IPS-18c (cell line): Measurements from ENCODE around the gene P2RY2.

Experiments
- H3K4me3 ChIP-seq: 2 replicates; pipeline ENCODE4 v1.7.0; 2013; ENCODE audit warnings: low read depth, mild to moderate bottlenecking, low read length, moderate library complexity; ENCODE audit not compliant: insufficient read depth
- H3K9me3 ChIP-seq: one replicate; pipeline ENCODE4 v1.6.1; 2013; ENCODE audit warnings: mild to moderate bottlenecking, low read length, moderate library complexity; ENCODE audit not compliant: control insufficient read depth, insufficient read depth

Gene P2RY2

GRCh38 chr11:73281201-73281741, 63.2 kb downstream of the P2RY2 start:
- H3K9me3 ChIP-seq, result no peaks in the 10 kb centered on the region
- H3K4me3 ChIP-seq, result no peak overlapping the region

- H3K4me3 ChIP-seq, result no peak overlapping the region
- no peaks in the 10 kb centered on the region for H3K9me3 ChIP-seq
Measured at GRCh38 chr11:73281796-73282660, 63.9 kb downstream of the P2RY2 start.

DNA sequence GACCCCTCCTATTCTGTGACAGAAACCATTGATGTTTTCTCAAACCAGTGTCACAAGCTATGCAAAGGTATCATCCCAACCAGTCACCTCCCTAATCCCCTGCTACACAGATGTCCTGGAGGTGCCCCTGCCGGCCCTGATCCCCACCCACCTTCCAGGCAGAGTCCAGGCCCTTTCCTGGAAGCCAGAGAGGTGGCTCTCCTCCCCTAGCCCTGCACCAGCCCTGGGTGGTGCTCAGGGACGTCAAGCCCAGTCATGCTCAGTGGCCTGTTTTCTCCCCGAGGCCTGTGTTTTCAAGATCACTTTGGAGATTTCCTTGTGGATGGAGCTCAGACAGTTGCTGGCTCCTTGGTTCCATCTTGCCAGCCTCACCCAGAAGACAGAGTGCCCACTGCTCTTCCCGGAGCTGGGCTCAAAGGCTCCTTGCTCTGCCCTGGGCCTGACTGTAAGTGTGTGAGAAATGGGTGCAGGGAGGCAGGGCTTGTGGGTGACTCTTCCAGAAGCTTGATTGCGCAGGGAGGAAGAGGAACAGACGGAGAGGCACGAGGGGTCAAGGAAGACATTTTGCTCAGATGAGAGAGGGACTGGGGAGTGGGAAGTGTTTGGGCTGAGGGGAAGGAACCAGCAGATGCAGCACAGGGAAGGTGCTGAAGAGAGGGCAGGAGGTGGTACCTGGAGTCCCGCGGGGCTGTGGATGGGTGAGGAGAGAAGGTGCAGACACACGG, 65.4 kb downstream of the P2RY2 start:
- Histone ChIP-seq H3K9me3 (no peaks in the 10 kb centered on the region), H3K4me3 (no peak overlapping the region)

GRCh38 chr11:73284106-73284505, 66.0 kb downstream of the P2RY2 start:
- no peaks in the 10 kb centered on the region for H3K9me3 ChIP-seq
- H3K4me3 ChIP-seq, result no peak overlapping the region

DNA sequence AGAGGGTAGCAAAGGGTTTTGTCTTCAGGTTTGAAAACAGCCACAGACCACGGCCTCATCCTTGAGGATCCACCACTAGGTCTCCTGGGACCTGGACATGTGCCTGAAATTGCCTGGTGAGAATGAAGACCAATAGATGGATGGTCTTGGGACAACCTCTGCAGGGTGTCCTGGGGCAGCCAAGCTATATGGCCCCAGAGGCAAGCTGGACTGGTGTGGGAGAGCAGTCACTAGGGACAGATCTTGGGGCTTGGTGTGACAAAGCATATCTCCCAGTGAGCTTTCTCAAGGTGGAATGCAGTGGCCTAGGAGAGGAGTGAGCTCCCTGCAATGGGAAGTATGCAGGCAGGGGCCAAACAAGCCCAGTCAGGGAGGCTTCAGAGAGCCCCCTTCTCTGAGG, 67.6 kb downstream of the P2RY2 start:
- H3K4me3 ChIP-seq, result no peak overlapping the region
- H3K9me3 ChIP-seq, result no peaks in the 10 kb centered on the region
